ENCODE data around the gene LAMA2.

GRCh38 chr6:129243377-129243776 is 360.4 kb downstream of the LAMA2 start:
- TF ChIP-seq CTCF (IDR thresholded peaks at IDR 0.05) (no peak), POLR2A (IDR thresholded peaks at IDR 0.05) (no peak)

Data from right lobe of liver (tissue), 4 donors.